B cell (primary cell): ENCODE data around the gene ARMS2. TPM values are rescaled to one million over a fixed set of nuclear protein-coding genes. Genes with fewer than 3 reads are reported as not detected.

Experiments used
- ATAC-seq: fragments of 200-7000 bp; cut with Tn5 transposase; one replicate; pipeline ENCODE4 v1.10.0; 2021; ENCODE audit warnings: low read depth, mild to moderate bottlenecking, moderate number of reproducible peaks, moderate library complexity
- CTCF ChIA-PET: fragments of 350-600 bp; sonication (Branson Sonifier 250); formaldehyde crosslinking; loops from one replicate; lab custom pipeline; 2021; ENCODE audit warnings: antibody characterized with exemption, inconsistent platforms; lab: Charles Lee
- POLR2A ChIA-PET: fragments of 350-600 bp; sonication (Branson Sonifier 250); formaldehyde crosslinking; loops from one replicate; lab custom pipeline; 2021; ENCODE audit warnings: antibody characterized with exemption; lab: Charles Lee
- DNase-seq: peaks from one replicate; pipeline ENCODE4 v3.0.0; 2013
- H2AFZ ChIP-seq: 2 replicates; pipeline ENCODE4 v1.6.1; 2012; ENCODE audit warnings: mild to moderate bottlenecking, low read depth, low read length; ENCODE audit not compliant: insufficient read depth, poor library complexity, severe bottlenecking
- H3K27ac ChIP-seq, 2 donors: 1 replicate in 1 of 2; 2 replicates in 1 of 2; pipeline ENCODE4 v1.5.1; 2012 to 2013; ENCODE audit warnings: low read length in 2 of 2, mild to moderate bottlenecking in 2 of 2, moderate library complexity in 1 of 2
- H3K27me3 ChIP-seq, 4 experiments: fragments of 200-600 bp in 1 of 4; sonication (generic) in 1 of 4; replicated peaks in 1 of 4; 1 replicate in 2 of 4; 2 replicates in 2 of 4; pipeline versions ENCODE4 v1.6.1 to v1.7.0; 2013 to 2016; ENCODE audit warnings: low read length in 3 of 4, mild to moderate bottlenecking in 2 of 4, mixed read lengths in 1 of 4, moderate library complexity in 1 of 4; ENCODE audit not compliant: insufficient read depth in 4 of 4, control insufficient read depth in 3 of 4; ENCODE audit errors: control extremely low read depth in 1 of 4
- H3K36me3 ChIP-seq, 2 experiments: replicated peaks in 1 of 2; 1 replicate in 1 of 2; 2 replicates in 1 of 2; pipeline versions ENCODE4 v1.6.1 to v1.7.1; 2013; ENCODE audit warnings: low read length in 1 of 2; ENCODE audit not compliant: insufficient read depth in 2 of 2, control insufficient read depth in 1 of 2; ENCODE audit errors: control extremely low read depth in 1 of 2, extremely low read depth in 1 of 2
- H3K4me1 ChIP-seq, 2 donors: fragments of 200-600 bp in 1 of 2; sonication (generic) in 1 of 2; 1 replicate in 1 of 2; 2 replicates in 1 of 2; pipeline versions ENCODE4 v1.5.1 to v1.6.1; 2013 to 2017; ENCODE audit warnings: low read length in 2 of 2; ENCODE audit not compliant: control insufficient read depth in 2 of 2, insufficient read depth in 2 of 2
- H3K4me2 ChIP-seq: replicated peaks from 2 replicates; pipeline ENCODE3; 2012; ENCODE audit warnings: mild to moderate bottlenecking, low read depth, low read length; ENCODE audit not compliant: poor library complexity, severe bottlenecking
- H3K4me3 ChIP-seq, 5 experiments: fragments of 200-600 bp in 1 of 5; sonication (generic) in 1 of 5; 1 replicate in 3 of 5; 2 replicates in 2 of 5; pipeline versions ENCODE4 v1.5.1 to v1.7.0; 2011 to 2016; ENCODE audit warnings: low read length in 4 of 5, mild to moderate bottlenecking in 4 of 5, low read depth in 2 of 5, control low read depth in 1 of 5, moderate library complexity in 1 of 5; ENCODE audit not compliant: insufficient read depth in 1 of 5; ENCODE audit errors: control extremely low read depth in 1 of 5, extremely low read depth in 1 of 5
- H3K79me2 ChIP-seq: fragments of 200-600 bp; sonication (generic); one replicate; pipeline ENCODE4 v1.6.0; 2016; ENCODE audit warnings: low read length; ENCODE audit not compliant: control insufficient read depth, insufficient read depth
- H3K9ac ChIP-seq: fragments of 200-600 bp; sonication (generic); 2 replicates; pipeline ENCODE4 v1.6.1; 2017; ENCODE audit warnings: mild to moderate bottlenecking, low read length, moderate library complexity
- H3K9me3 ChIP-seq, 3 donors: one replicate each; pipeline versions ENCODE4 v1.6.1 to v1.7.1; 2013; ENCODE audit warnings: low read length in 2 of 3; ENCODE audit not compliant: control insufficient read depth in 2 of 3, insufficient read depth in 1 of 3; ENCODE audit errors: control extremely low read depth in 1 of 3
- H4K20me1 ChIP-seq: 2 replicates; pipeline ENCODE4 v1.6.0; 2012; ENCODE audit warnings: mild to moderate bottlenecking, low read length; ENCODE audit not compliant: insufficient read depth, control insufficient read depth, poor library complexity, severe bottlenecking
- H3K27ac Mint-ChIP-seq: one replicate; pipeline ENCODE4 v1.8.0; 2021; ENCODE audit warnings: mixed read lengths
- H3K27me3 Mint-ChIP-seq: one replicate; pipeline ENCODE4 v1.8.0; 2021; ENCODE audit warnings: mixed read lengths
- H3K4me1 Mint-ChIP-seq: one replicate; pipeline ENCODE4 v1.8.0; 2021; ENCODE audit warnings: mixed read lengths
- H3K4me3 Mint-ChIP-seq: one replicate; pipeline ENCODE4 v1.8.0; 2021; ENCODE audit warnings: mixed read lengths
- H3K9me3 Mint-ChIP-seq: one replicate; pipeline ENCODE4 v1.8.0; 2022; ENCODE audit warnings: mixed read lengths; ENCODE audit not compliant: insufficient read depth
- EZH2 ChIP-seq: IDR thresholded peaks from 2 replicates; pipeline ENCODE4 v1.6.1; 2012; ENCODE audit warnings: borderline replicate concordance, low read depth, mild to moderate bottlenecking, moderate library complexity, low read length; ENCODE audit not compliant: insufficient read depth, poor library complexity, severe bottlenecking
- WGBS: methylation state at CpG from one replicate; pipeline ENCODE4 v1.1.5; 2013; ENCODE audit warnings: missing lambda C conversion rate; ENCODE audit not compliant: insufficient coverage; 5-methylcytosine and 5-hydroxymethylcytosine counted together
- intact Hi-C: fragments of 100-400 bp; cut with micrococcal nuclease; formaldehyde crosslinking; loops from one replicate; pipeline ENCODE4 v1.10.0; 2022
- polyA plus RNA-seq: library from polyadenylated mRNA; depleted of rRNA; stranded (reverse); fragments of >200 nt; gene quantifications from 2 replicates; pipeline ENCODE4 v1.2.3, GENCODE V29; 2012
- total RNA-seq, 2 donors: library from RNA; stranded (reverse); fragments of 120-200 nt in 1 of 2; gene quantifications; 1 replicate in 1 of 2; 2 replicates in 1 of 2; pipeline versions ENCODE4 v1.2.3 to v1.2.4, GENCODE V29; 2013 to 2022
- TF ChIP-seq, protein P1 (sequence below): fragments of 200-600 bp; IDR thresholded peaks from one replicate; pipeline ENCODE4 v1.8.0; 2022; ENCODE audit warnings: antibody characterized with exemption, mild to moderate bottlenecking

ARMS2 gene
- total and polyA plus RNA-seq, 2 donors (not counting 1 experiment from before 2014, with no cell fraction given), result not detected

- H3K36me3 ChIP-seq, result no peaks in the 10 kb centered on the region
- Mint-ChIP-seq H3K27me3 (peaks cover 13% of the 10 kb centered on the region), H3K9me3 (peaks cover 2% of the 10 kb centered on the region), H3K4me1 (no peaks in the 10 kb centered on the region), H3K27ac (no peak overlapping the region), H3K4me3 (no peak overlapping the region)
- H4K20me1 ChIP-seq, result no peaks in the 10 kb centered on the region
- peaks cover 2 to 5% (median 4%) of the 10 kb centered on the region in 3 donors for H3K9me3 ChIP-seq
- POLR2A ChIA-PET, result interaction anchor here (0.7 kb wide), 1 partner anchor 641 kb away, joined by 3 read pairs; no protein-coding TSS in a partner anchor
- H3K9ac ChIP-seq, result no peak overlapping the region
- 76% methylated on average over 2 of the region's 7 CpGs for WGBS
- no peaks in the 10 kb centered on the region for H3K79me2 ChIP-seq
- no peak overlapping the region for H2AFZ ChIP-seq
- H3K4me1 ChIP-seq, result no peaks in the 10 kb centered on the region
- ATAC-seq (no peak), DNase-seq (no peak)
- no peak overlapping the region for H3K27ac ChIP-seq
- intact Hi-C loops, result no loop called here
- no peak overlapping the region for H3K4me3 ChIP-seq
- TF ChIP-seq, protein P1, sequence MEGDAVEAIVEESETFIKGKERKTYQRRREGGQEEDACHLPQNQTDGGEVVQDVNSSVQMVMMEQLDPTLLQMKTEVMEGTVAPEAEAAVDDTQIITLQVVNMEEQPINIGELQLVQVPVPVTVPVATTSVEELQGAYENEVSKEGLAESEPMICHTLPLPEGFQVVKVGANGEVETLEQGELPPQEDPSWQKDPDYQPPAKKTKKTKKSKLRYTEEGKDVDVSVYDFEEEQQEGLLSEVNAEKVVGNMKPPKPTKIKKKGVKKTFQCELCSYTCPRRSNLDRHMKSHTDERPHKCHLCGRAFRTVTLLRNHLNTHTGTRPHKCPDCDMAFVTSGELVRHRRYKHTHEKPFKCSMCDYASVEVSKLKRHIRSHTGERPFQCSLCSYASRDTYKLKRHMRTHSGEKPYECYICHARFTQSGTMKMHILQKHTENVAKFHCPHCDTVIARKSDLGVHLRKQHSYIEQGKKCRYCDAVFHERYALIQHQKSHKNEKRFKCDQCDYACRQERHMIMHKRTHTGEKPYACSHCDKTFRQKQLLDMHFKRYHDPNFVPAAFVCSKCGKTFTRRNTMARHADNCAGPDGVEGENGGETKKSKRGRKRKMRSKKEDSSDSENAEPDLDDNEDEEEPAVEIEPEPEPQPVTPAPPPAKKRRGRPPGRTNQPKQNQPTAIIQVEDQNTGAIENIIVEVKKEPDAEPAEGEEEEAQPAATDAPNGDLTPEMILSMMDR, result no peak
- TF ChIP-seq EZH2, result no peak
- no peaks in the 10 kb centered on the region for H3K27me3 ChIP-seq
- CTCF ChIA-PET, result interaction anchor here (0.8 to 1.8 kb wide), 4 partner anchors 98 to 174 kb away, joined by 3 to 4 read pairs (median 4); no protein-coding TSS in a partner anchor
- no peak overlapping the region for H3K4me2 ChIP-seq
Observed at GRCh38 chr10:122441961-122442360, 12.5 kb upstream of the ARMS2 start.

GRCh38 chr10:122445469-122445868, 9.0 kb upstream of the ARMS2 start:
- Histone ChIP-seq H3K4me1 (no peaks in the 10 kb centered on the region), H3K27me3 (peaks cover 0 to 5% (median 0%) of the 10 kb centered on the region in 4 experiments), H3K79me2 (no peaks in the 10 kb centered on the region), H4K20me1 (no peaks in the 10 kb centered on the region), H3K36me3 (no peaks in the 10 kb centered on the region), H3K4me2 (no peak overlapping the region), H2AFZ (no peak overlapping the region), H3K27ac (no peak overlapping the region), H3K9me3 (peaks cover 0 to 1% (median 0%) of the 10 kb centered on the region in 3 donors), H3K9ac (no peak overlapping the region), H3K4me3 (no peak overlapping the region)
- no peak for DNase-seq
- ChIA-PET POLR2A (no interaction called here), CTCF (no interaction called here)
- Mint-ChIP-seq H3K9me3 (peaks cover under 1% of the 10 kb centered on the region), H3K27me3 (peaks cover 34% of the 10 kb centered on the region), H3K4me3 (no peak overlapping the region), H3K27ac (no peak overlapping the region), H3K4me1 (no peaks in the 10 kb centered on the region)
- intact Hi-C loops, result no loop called here
- TF ChIP-seq, protein P1, result no peak
- TF ChIP-seq EZH2, result no peak
- no peak for ATAC-seq
- no CpG with 5 or more reads among the region's 1 CpG for WGBS
